WTC11 (cell line): Measurements from ENCODE around the gene SLC39A7. TPM values are rescaled to one million over a fixed set of nuclear protein-coding genes. Genes with fewer than 3 reads are reported as not detected.

ENCODE experiments used
- ATAC-seq: fragments of 200-7000 bp; cut with Tn5 transposase; 2 replicates; pipeline ENCODE4 v1.10.0; 2021; ENCODE audit warnings: mild to moderate bottlenecking, moderate library complexity
- CTCF ChIA-PET: fragments of 300-600 bp; sonication (Branson Sonifier 250); formaldehyde crosslinking; loops from one replicate; lab custom pipeline; 2021; ENCODE audit warnings: antibody characterized with exemption; lab: Charles Lee
- POLR2A ChIA-PET: fragments of 350-600 bp; sonication (Branson Sonifier 250); formaldehyde crosslinking; loops from one replicate; lab custom pipeline; 2021; ENCODE audit warnings: antibody characterized with exemption; lab: Charles Lee
- DNase-seq: peaks from one replicate; pipeline ENCODE4 v3.0.0; 2021; ENCODE audit warnings: low spot score
- H3K27ac Mint-ChIP-seq: 2 replicates; pipeline ENCODE4 v1.8.0; 2021; ENCODE audit warnings: mixed read lengths
- H3K27me3 Mint-ChIP-seq: 2 replicates; pipeline ENCODE4 v1.8.0; 2021; ENCODE audit warnings: low read depth, mild to moderate bottlenecking, moderate library complexity, mixed read lengths
- H3K36me3 Mint-ChIP-seq: 2 replicates; pipeline ENCODE4 v1.8.0; 2021; ENCODE audit warnings: mixed read lengths
- H3K4me1 Mint-ChIP-seq: 2 replicates; pipeline ENCODE4 v1.8.0; 2022; ENCODE audit warnings: mixed read lengths
- H3K4me3 Mint-ChIP-seq: 2 replicates; pipeline ENCODE4 v1.8.0; 2021; ENCODE audit warnings: mild to moderate bottlenecking, moderate library complexity, mixed read lengths
- H3K9me3 Mint-ChIP-seq: 2 replicates; pipeline ENCODE4 v1.8.0; 2021; ENCODE audit warnings: mixed read lengths
- AR ChIP-seq: fragments of 250-450 bp; sonication (Bioruptor Pico); IDR thresholded peaks from 2 replicates; pipeline ENCODE4 v1.9.0; 2021; ENCODE audit warnings: mild to moderate bottlenecking
- E2F5 ChIP-seq: sonication (generic); formaldehyde crosslinking; IDR thresholded peaks from 2 replicates; pipeline ENCODE4 v1.8.1; 2022; ENCODE audit warnings: mild to moderate bottlenecking, moderate library complexity, missing genetic modification reagents
- FOXK1 ChIP-seq: sonication (generic); formaldehyde crosslinking; IDR thresholded peaks from 2 replicates; pipeline ENCODE4 v1.8.0; 2022; ENCODE audit warnings: mild to moderate bottlenecking, moderate library complexity, missing genetic modification reagents
- HMGXB4 ChIP-seq: sonication (generic); formaldehyde crosslinking; IDR thresholded peaks from 2 replicates; pipeline ENCODE4 v1.8.1; 2023; ENCODE audit warnings: mild to moderate bottlenecking, moderate library complexity, missing genetic modification reagents
- JAZF1 ChIP-seq: fragments of 250-450 bp; sonication (Bioruptor Pico); IDR thresholded peaks from 2 replicates; pipeline ENCODE4 v1.9.0; 2021; ENCODE audit warnings: moderate library complexity, mild to moderate bottlenecking, inconsistent platforms
- MYBL2 ChIP-seq: sonication (generic); formaldehyde crosslinking; IDR thresholded peaks from 2 replicates; pipeline ENCODE4 v1.8.1; 2023; ENCODE audit warnings: mild to moderate bottlenecking, moderate library complexity, missing genetic modification reagents
- RORB ChIP-seq: fragments of 250-450 bp; sonication (Bioruptor Pico); IDR thresholded peaks from 2 replicates; pipeline ENCODE4 v1.9.0; 2021; ENCODE audit warnings: mild to moderate bottlenecking
- STAT6 ChIP-seq: sonication (generic); formaldehyde crosslinking; conservative IDR thresholded peaks from 2 replicates; pipeline ENCODE4 v1.8.1; 2023; ENCODE audit warnings: mild to moderate bottlenecking, low read depth, missing genetic modification reagents, moderate library complexity
- TCF7 ChIP-seq: sonication (generic); formaldehyde crosslinking; IDR thresholded peaks from 2 replicates; pipeline ENCODE4 v1.8.0; 2022; ENCODE audit warnings: mild to moderate bottlenecking, low read depth, missing genetic modification reagents, moderate library complexity
- TEAD1 ChIP-seq: sonication (generic); formaldehyde crosslinking; IDR thresholded peaks from 2 replicates; pipeline ENCODE4 v1.8.0; 2022; ENCODE audit warnings: mild to moderate bottlenecking, missing genetic modification reagents
- ZBTB43 ChIP-seq: sonication (generic); formaldehyde crosslinking; IDR thresholded peaks from 2 replicates; pipeline ENCODE4 v1.8.1; 2023; ENCODE audit warnings: mild to moderate bottlenecking, missing genetic modification reagents
- ZNF219 ChIP-seq: sonication (generic); formaldehyde crosslinking; IDR thresholded peaks from 2 replicates; pipeline ENCODE4 v1.8.0; 2023; ENCODE audit warnings: missing genetic modification reagents, mild to moderate bottlenecking, borderline replicate concordance
- ZNF232 ChIP-seq: sonication (generic); formaldehyde crosslinking; IDR thresholded peaks from 2 replicates; pipeline ENCODE4 v1.8.0; 2022; ENCODE audit warnings: mild to moderate bottlenecking, missing genetic modification reagents
- total RNA-seq: library from RNA; stranded (reverse); gene quantifications from 3 replicates; pipeline ENCODE4 v1.2.3, GENCODE V29; 2021

The SLC39A7 gene
- total RNA-seq, 1 experiment from 2014 or later, result 163 TPM

- Mint-ChIP-seq H3K4me1 (peaks cover 50% of the 10 kb centered on the region), H3K4me3 (peak overlapping the region; percentile 88), H3K9me3 (no peaks in the 10 kb centered on the region), H3K36me3 (peaks cover 36% of the 10 kb centered on the region), H3K27ac (no peak overlapping the region), H3K27me3 (peaks cover 28% of the 10 kb centered on the region)
- ChIA-PET POLR2A (interaction anchor here (2.0 kb wide), 1 partner anchor 233 kb away, joined by 8 read pairs; no protein-coding TSS in a partner anchor), CTCF (interaction anchor here (0.6 to 2.4 kb wide), 8 partner anchors 12 to 136 kb away, joined by 3 to 31 read pairs (median 4); partner anchors contain the start of genes B3GALT4 and COL11A2)
- no peak for TF ChIP-seq ZNF219 (CRISPR knock-in tag)
- TF ChIP-seq TCF7 (CRISPR knock-in tag), result no peak
- TF ChIP-seq HMGXB4 (CRISPR knock-in tag), result 0 out of 2 replicates have a peak, but pooled peaks have one; percentile 4
- DNase-seq, result no peak
- peak; percentile 2; the same call in 1 of the 2 replicates for ATAC-seq
Measured at GRCh38 chr6:33205191-33206026, 4.7 kb downstream of the SLC39A7 start.

- Mint-ChIP-seq H3K9me3 (no peaks in the 10 kb centered on the region), H3K27me3 (peaks cover 28% of the 10 kb centered on the region), H3K4me1 (peaks cover 49% of the 10 kb centered on the region), H3K36me3 (peaks cover 35% of the 10 kb centered on the region), H3K27ac (no peak overlapping the region), H3K4me3 (peak overlapping the region; percentile 88)
- no peak for ATAC-seq
- no peak for DNase-seq
- ChIA-PET CTCF (interaction anchor here (2.4 kb wide), 1 partner anchor 42 kb away, joined by 31 read pairs; no protein-coding TSS in a partner anchor), POLR2A (interaction anchor here (2.0 kb wide), 1 partner anchor 234 kb away, joined by 8 read pairs; no protein-coding TSS in a partner anchor)
- TF ChIP-seq MYBL2 (CRISPR knock-in tag) (no peak), AR (no peak), FOXK1 (no peak), JAZF1 (no peak), ZNF232 (no peak), E2F5 (no peak), TEAD1 (no peak), STAT6 (CRISPR knock-in tag) (no peak), RORB (CRISPR knock-in tag) (no peak), ZBTB43 (CRISPR knock-in tag) (no peak)
Measured at GRCh38 chr6:33206027-33206863, 5.6 kb downstream of the SLC39A7 start.
